NCI-H446 (cell line): ENCODE measurements around the gene CDKAL1.
"Not testable (repeated sequence)": the region's sequence is repeated elsewhere in the genome, so short reads cannot be mapped to it uniquely, and the experiment has no call there.

ENCODE experiments used
- DNase-seq, 2 experiments: peaks; one replicate each; lab custom pipeline; 2025; lab: John Stamatoyannopoulos, UW

CDKAL1 gene

GRCh38 chr6:21208796-21209186 is 674.5 kb downstream of the CDKAL1 start:
- DNase-seq = no peak

GRCh38 chr6:21213492-21213891 is 679.2 kb downstream of the CDKAL1 start:
- DNase-seq = no peak

DNA sequence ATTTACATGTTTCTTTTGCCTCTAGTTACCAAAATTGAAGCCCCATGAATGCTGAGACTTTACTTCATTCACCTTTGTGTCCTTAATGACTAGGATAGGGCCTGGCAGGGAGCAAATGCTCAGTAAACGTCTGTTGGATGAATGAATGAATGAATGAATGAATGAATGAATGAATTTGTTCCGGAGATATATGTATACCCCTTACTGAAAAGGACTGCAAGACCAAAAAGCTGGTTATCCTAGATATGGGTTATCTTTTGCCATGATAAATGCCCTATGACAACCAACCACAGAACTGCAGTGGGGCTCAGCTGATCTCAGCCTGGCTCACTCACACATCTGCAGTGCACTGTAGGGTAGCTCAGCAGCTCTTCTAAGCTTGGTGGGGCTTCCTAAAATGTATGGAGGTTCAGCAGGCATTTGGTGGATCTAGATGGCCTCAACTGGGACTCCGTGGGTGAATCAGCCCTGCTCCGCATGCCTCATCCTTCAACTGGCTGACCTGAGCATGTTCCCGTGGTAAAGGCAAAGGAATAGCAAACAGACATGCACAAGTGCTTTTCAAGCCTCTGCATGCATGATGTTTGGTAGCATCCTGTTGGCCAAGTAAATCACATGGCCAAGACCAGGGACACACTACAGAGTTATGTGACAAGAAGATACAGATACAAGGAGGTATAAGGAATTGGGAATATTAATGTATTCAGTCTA is 680.6 kb downstream of the CDKAL1 start:
- no peak for DNase-seq

- no peak for DNase-seq
These were observed 685.0 kb downstream of the CDKAL1 start for GRCh38 chr6:21219241-21219640.

DNA sequence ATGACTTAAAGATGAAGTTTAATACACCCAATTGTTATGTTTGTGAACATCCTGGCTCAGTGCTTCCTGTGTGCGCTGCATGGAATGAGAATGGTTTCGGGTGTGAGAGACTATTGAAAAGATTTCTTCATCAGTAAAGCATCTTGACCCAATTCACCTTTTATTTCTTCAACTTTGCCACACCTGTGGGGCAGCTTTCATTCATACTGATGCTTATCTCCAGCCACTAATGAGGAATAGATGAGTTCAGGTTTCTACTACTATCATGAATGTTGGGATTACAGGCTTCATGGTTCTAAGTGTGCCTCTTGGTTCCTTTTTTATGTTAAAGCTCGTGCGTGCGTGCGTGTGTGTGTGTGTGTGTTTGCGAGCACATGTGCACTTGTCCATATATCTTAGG is 685.6 kb downstream of the CDKAL1 start:
- no peak for DNase-seq

GRCh38 chr6:21220271-21220987 is 686.2 kb downstream of the CDKAL1 start:
- no peak for DNase-seq

- DNase-seq = no peak
These were observed 688.4 kb downstream of the CDKAL1 start for GRCh38 chr6:21222656-21223055.

GRCh38 chr6:21225912-21226311 is 691.7 kb downstream of the CDKAL1 start:
- no peak for DNase-seq

DNA sequence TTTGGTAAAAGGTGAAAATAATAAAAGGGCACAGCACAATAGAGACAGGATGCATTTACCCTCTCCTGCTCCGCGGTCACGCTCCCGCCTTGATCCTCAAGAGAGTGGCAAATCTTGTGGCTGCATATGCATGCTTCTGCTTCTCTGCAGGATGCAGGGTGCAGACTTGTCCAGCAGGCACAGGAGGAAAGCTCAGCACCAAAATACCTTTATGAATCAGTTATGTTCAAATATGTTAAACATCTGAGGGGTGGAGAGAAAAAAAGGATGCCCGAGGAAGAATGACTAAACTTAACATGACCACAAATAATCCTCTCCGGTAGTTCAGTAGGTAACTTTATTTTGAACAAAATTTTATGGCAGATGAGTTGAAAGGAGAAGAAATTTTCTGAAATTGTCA is 693.2 kb downstream of the CDKAL1 start:
- DNase-seq = no peak

- DNase-seq = no peak
These were observed 694.2 kb downstream of the CDKAL1 start for GRCh38 chr6:21228411-21228810.

- DNase-seq = no peak
These were observed 694.7 kb downstream of the CDKAL1 start for GRCh38 chr6:21228876-21229460.

DNA sequence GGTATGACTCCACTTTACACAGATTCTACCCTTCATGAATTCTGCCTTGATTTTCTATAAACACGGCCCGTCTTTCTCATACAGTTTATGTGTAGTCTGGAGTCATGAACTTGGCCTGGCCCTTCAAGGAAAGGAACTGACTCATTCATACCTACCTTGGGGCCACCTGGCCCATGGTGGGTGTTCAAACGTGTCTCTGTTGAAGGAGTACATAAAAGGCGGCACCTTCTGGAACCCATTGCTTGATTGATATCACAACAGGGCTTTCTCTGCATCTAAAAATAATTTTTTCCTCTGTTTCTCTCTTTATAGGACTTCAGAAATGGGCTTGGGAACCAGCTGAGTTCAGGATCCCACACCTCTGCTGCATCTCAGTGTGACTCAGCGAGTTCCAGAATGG is 696.3 kb downstream of the CDKAL1 start:
- no peak for DNase-seq

GRCh38 chr6:21235162-21235561 is 700.9 kb downstream of the CDKAL1 start:
- no peak for DNase-seq

- no peak for DNase-seq
These were observed 704.0 kb downstream of the CDKAL1 start for GRCh38 chr6:21238208-21238607.

- DNase-seq = no peak
These were observed 706.5 kb downstream of the CDKAL1 start for GRCh38 chr6:21240709-21241108.

- no peak for DNase-seq
These were observed 707.2 kb downstream of the CDKAL1 start for GRCh38 chr6:21241231-21242130.

DNA sequence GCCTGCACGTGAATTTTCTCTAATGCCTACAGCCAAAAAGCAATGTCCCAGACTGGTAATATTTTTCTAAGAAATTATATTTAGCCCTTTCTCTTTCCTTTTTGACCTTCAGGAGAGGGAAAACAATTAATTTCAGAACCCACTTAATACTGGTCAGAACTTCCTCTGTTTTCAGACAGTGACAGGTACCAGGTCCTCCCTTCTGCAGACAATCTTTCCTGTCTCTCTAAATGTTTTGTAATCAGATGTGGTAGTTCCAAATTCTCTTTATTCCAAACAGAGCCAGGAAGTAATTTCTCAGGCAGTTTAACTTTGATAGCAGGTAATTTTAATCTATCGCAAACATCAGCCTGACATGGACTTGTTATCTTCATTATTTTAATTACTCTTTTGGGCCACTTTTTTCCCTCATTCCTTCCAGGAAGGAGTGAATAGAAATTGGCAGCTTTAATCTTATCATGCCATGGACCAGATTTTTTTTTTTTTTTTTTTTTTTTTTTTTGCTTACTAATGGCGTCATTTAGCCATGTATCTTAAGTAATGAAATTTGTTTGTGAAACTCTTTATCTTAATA is 710.7 kb downstream of the CDKAL1 start:
- no peak for DNase-seq

- no peak for DNase-seq
These were observed 711.2 kb downstream of the CDKAL1 start for GRCh38 chr6:21245488-21245887.

DNA sequence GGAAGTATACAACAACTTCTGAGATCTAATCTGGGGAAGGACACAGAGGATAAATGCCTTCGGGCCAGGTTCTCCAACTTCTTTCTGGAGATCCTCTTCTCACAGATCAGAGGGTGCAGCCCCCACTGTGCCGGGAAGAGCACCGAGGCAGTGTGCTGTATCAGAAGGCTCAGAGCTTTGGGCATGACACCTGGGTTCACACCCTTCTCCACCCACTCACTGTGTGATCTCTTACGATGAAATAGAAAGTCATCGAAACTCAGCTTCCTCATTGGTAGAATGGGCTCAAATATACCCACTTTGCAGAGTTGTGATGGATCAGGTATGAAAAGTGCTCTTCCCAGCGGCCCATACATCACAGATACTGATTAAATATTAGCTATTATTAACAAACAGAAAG is 711.8 kb downstream of the CDKAL1 start:
- DNase-seq = no peak

DNA sequence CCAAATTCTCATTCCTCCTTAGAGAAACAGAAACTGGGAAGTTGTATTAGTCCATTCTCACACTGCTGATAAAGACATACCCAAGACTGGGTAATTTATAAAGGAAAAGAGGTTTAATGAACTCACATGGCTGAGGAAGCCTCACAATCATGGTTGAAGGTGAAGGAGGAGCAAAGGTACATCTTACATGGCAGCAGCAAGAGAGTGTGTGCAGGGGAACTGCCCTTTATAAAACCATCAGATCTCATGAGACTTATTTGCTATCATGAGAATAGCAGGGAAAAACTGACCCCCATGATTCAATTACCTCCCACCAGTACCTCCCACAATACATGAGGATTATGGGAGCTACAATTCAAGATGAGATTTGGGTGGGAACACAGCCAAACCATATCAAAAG is 720.2 kb downstream of the CDKAL1 start:
- DNase-seq = not testable (repeated sequence)

DNA sequence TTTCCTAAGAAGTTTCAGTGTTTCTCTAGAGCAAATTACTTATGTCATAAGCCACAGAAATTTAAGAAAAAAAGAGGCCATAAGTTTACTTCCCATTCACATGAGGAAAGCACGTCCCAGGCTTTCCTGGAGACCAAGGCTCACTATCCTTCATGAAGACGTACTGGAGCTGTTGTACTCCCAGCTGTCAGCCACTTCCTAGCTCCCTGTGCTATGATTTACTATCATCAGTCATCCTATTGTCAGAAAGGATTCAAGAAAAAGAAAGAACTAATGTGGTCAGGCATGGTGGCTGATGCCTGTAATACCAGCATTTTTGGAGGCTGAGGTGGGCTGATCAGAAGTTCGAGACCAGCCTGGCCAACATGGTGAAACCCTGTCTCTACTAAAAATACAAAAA is 721.9 kb downstream of the CDKAL1 start:
- no peak for DNase-seq

GRCh38 chr6:21257125-21257524 is 722.9 kb downstream of the CDKAL1 start:
- DNase-seq = no peak
